ENCODE measurements around the gene ZPBP2. TPM values are rescaled to one million over a fixed set of nuclear protein-coding genes. Genes with fewer than 3 reads are reported as not detected.

The ZPBP2 gene
- total and polyA plus RNA-seq, 9 of the 15 experiments (the other 6 are each of a cell fraction or from before 2014, with no cell fraction given) = not detected

GRCh38 chr17:39863918-39864746, 3.9 kb upstream of the ZPBP2 start, which contains the start of gene IKZF3 (continued):
- TF ChIP-seq, protein P1, sequence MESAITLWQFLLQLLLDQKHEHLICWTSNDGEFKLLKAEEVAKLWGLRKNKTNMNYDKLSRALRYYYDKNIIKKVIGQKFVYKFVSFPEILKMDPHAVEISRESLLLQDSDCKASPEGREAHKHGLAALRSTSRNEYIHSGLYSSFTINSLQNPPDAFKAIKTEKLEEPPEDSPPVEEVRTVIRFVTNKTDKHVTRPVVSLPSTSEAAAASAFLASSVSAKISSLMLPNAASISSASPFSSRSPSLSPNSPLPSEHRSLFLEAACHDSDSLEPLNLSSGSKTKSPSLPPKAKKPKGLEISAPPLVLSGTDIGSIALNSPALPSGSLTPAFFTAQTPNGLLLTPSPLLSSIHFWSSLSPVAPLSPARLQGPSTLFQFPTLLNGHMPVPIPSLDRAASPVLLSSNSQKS (CRISPR knock-in tag; IDR thresholded peaks at IDR 0.05) = no peak
- TF ChIP-seq POLR3A (IDR thresholded peaks at IDR 0.05; ENCODE audit: borderline replicate concordance, extremely low read depth, insufficient read depth, insufficient read length) (no peak), NFYB (IDR thresholded peaks at IDR 0.05; ENCODE audit: extremely low read depth, insufficient read length) (no peak), CHD2 (IDR thresholded peaks at IDR 0.05; ENCODE audit: low read depth, low read length) (no peak), E4F1 (CRISPR knock-in tag; IDR thresholded peaks at IDR 0.05; ENCODE audit: borderline replicate concordance) (no peak), THAP7 (CRISPR knock-in tag; IDR thresholded peaks at IDR 0.05) (no peak), WHSC1 (IDR thresholded peaks at IDR 0.05; ENCODE audit: low read length) (no peak), ZNF3 (CRISPR knock-in tag; IDR thresholded peaks at IDR 0.05) (no peak), ZNF23 (CRISPR knock-in tag; IDR thresholded peaks at IDR 0.05) (no peak), ZFPM2 (CRISPR knock-in tag; IDR thresholded peaks at IDR 0.05) (no peak), ZNF592 (IDR thresholded peaks at IDR 0.05) (peak; percentile 74), PHF20 (IDR thresholded peaks at IDR 0.05; ENCODE audit: partially characterized antibody) (peak; percentile 22), NFATC3 (IDR thresholded peaks at IDR 0.05) (no peak)
- TF ChIP-seq, protein P2, sequence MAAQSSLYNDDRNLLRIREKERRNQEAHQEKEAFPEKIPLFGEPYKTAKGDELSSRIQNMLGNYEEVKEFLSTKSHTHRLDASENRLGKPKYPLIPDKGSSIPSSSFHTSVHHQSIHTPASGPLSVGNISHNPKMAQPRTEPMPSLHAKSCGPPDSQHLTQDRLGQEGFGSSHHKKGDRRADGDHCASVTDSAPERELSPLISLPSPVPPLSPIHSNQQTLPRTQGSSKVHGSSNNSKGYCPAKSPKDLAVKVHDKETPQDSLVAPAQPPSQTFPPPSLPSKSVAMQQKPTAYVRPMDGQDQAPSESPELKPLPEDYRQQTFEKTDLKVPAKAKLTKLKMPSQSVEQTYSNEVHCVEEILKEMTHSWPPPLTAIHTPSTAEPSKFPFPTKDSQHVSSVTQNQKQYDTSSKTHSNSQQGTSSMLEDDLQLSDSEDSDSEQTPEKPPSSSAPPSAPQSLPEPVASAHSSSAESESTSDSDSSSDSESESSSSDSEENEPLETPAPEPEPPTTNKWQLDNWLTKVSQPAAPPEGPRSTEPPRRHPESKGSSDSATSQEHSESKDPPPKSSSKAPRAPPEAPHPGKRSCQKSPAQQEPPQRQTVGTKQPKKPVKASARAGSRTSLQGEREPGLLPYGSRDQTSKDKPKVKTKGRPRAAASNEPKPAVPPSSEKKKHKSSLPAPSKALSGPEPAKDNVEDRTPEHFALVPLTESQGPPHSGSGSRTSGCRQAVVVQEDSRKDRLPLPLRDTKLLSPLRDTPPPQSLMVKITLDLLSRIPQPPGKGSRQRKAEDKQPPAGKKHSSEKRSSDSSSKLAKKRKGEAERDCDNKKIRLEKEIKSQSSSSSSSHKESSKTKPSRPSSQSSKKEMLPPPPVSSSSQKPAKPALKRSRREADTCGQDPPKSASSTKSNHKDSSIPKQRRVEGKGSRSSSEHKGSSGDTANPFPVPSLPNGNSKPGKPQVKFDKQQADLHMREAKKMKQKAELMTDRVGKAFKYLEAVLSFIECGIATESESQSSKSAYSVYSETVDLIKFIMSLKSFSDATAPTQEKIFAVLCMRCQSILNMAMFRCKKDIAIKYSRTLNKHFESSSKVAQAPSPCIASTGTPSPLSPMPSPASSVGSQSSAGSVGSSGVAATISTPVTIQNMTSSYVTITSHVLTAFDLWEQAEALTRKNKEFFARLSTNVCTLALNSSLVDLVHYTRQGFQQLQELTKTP (IDR thresholded peaks at IDR 0.05; ENCODE audit: low read depth in 1 of 2, partially characterized antibody in 2 of 2) = no peak

Measured in K562 (cell line).